HCT116 (cell line): Measurements from ENCODE around the gene GPR146.

ENCODE experiments used
- CTCF ChIP-seq, 3 experiments: fragments of 200-600 bp in 1 of 3; sonication (generic) in 1 of 3; IDR thresholded peaks in 2 of 3; conservative IDR thresholded peaks in 1 of 3; 2 replicates each; pipeline ENCODE4 v1.5.1; 2012 to 2017; ENCODE audit warnings: low read depth in 2 of 3, low read length in 2 of 3, antibody characterized with exemption in 1 of 3, borderline replicate concordance in 1 of 3, control low read depth in 1 of 3, mild to moderate bottlenecking in 1 of 3, mixed read lengths in 1 of 3, mixed run types in 1 of 3, moderate library complexity in 1 of 3; ENCODE audit not compliant: insufficient read depth in 1 of 3
- EZH2 ChIP-seq: fragments of 200-600 bp; sonication (generic); IDR thresholded peaks from 2 replicates; pipeline ENCODE4 v1.6.1; 2017; ENCODE audit warnings: antibody characterized with exemption, mixed run types
- MAX ChIP-seq: IDR thresholded peaks from 2 replicates; pipeline ENCODE4 v1.6.1; 2012
- POLR2A ChIP-seq: IDR thresholded peaks from 2 replicates; pipeline ENCODE4 v1.7.0; 2011; ENCODE audit warnings: borderline replicate concordance; ENCODE audit not compliant: insufficient read depth, insufficient read length; ENCODE audit errors: extremely low read depth
- RAD21 ChIP-seq: IDR thresholded peaks from 2 replicates; pipeline ENCODE4 v1.6.1; 2012; ENCODE audit warnings: low read depth, mild to moderate bottlenecking
- SP1 ChIP-seq: IDR thresholded peaks from 2 replicates; pipeline ENCODE4 v1.6.1; 2012; ENCODE audit warnings: low read depth
- SRF ChIP-seq: IDR thresholded peaks from 2 replicates; pipeline ENCODE4 v1.6.1; 2012; ENCODE audit warnings: low read depth
- TCF7L2 ChIP-seq: IDR thresholded peaks from 2 replicates; pipeline ENCODE4 v1.7.0; 2011; ENCODE audit warnings: borderline replicate concordance, inconsistent platforms; ENCODE audit not compliant: insufficient read depth, insufficient read length; ENCODE audit errors: extremely low read depth
- YY1 ChIP-seq: IDR thresholded peaks from 2 replicates; pipeline ENCODE4 v1.6.1; 2011; ENCODE audit warnings: low read length, low read depth, moderate library complexity, mild to moderate bottlenecking; ENCODE audit not compliant: insufficient replicate concordance; ENCODE audit errors: extremely low read depth
- ZFX ChIP-seq: fragments of 450-650 bp; IDR thresholded peaks from 2 replicates; pipeline ENCODE4 v1.6.1; 2017

- TF ChIP-seq EZH2 (no peak), YY1 (no peak), POLR2A (no peak), ZFX (no peak), TCF7L2 (no peak), SP1 (no peak), CTCF (IDR thresholded peaks at IDR 0.05 in 2 of 3, conservative IDR thresholded peaks at IDR 0.05 in 1 of 3; ENCODE audit: borderline replicate concordance in 1 of 3, insufficient read depth in 1 of 3, low read depth in 2 of 3, low read length in 2 of 3) (no peak), MAX (no peak), RAD21 (no peak), SRF (no peak)
Measured at GRCh38 chr7:1017586-1018333, 26.6 kb upstream of the GPR146 start.
